ENCODE measurements around the gene DRD4. TPM values are rescaled to one million over a fixed set of nuclear protein-coding genes. Genes with fewer than 3 reads are reported as not detected.

Gene DRD4
- total RNA-seq, 3 donors from 2014 or later: 1.2 to 2.4 (median 1.8) TPM

DNA sequence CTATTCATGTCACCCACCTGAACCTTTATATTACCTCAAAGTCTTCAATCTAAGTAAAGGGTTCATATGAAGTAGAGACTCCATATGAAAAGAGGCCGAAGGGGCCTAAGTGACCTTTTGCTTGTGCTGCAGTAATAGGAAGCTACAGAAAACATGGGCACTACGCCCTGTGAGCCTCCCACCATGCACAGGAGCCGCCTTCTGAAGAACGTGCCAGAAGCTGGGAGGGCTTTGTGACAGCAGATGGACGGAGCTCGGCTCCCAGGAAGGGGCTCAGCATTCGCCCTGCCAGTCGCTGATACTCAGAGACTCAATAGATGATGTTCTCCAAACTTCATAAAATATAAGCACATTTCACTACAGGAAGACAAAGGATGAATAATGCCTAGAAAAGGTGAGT is 36.8 kb downstream of the DRD4 start:
- no peak for ATAC-seq
- H3K4me1 ChIP-seq (ENCODE audit: low read depth): no peaks in the 10 kb centered on the region
- TF ChIP-seq, protein P1, sequence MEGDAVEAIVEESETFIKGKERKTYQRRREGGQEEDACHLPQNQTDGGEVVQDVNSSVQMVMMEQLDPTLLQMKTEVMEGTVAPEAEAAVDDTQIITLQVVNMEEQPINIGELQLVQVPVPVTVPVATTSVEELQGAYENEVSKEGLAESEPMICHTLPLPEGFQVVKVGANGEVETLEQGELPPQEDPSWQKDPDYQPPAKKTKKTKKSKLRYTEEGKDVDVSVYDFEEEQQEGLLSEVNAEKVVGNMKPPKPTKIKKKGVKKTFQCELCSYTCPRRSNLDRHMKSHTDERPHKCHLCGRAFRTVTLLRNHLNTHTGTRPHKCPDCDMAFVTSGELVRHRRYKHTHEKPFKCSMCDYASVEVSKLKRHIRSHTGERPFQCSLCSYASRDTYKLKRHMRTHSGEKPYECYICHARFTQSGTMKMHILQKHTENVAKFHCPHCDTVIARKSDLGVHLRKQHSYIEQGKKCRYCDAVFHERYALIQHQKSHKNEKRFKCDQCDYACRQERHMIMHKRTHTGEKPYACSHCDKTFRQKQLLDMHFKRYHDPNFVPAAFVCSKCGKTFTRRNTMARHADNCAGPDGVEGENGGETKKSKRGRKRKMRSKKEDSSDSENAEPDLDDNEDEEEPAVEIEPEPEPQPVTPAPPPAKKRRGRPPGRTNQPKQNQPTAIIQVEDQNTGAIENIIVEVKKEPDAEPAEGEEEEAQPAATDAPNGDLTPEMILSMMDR (IDR thresholded peaks at IDR 0.05): no peak
- intact Hi-C loops (cut with DNase I, micrococcal nuclease): no loop called here
- H3K9me3 ChIP-seq: no peaks in the 10 kb centered on the region
- H3K36me3 ChIP-seq (ENCODE audit: low read depth): peaks cover 4% of the 10 kb centered on the region
- no peak for DNase-seq
- H3K4me3 ChIP-seq: no peak overlapping the region

GRCh38 chr11:674406-674805 is 37.3 kb downstream of the DRD4 start:
- Histone ChIP-seq H3K9me3 (no peaks in the 10 kb centered on the region), H3K4me1 (ENCODE audit: low read depth) (no peaks in the 10 kb centered on the region), H3K36me3 (ENCODE audit: low read depth) (peaks cover 4% of the 10 kb centered on the region), H3K4me3 (no peak overlapping the region)
- TF ChIP-seq, protein P1 (IDR thresholded peaks at IDR 0.05): no peak
- ATAC-seq (no peak), DNase-seq (peak in 1 of 3 donors; percentile 28)
- intact Hi-C loops (cut with DNase I, micrococcal nuclease): no loop called here

GRCh38 chr11:678297-678696 is 41.2 kb downstream of the DRD4 start:
- Histone ChIP-seq H3K4me1 (ENCODE audit: low read depth) (no peaks in the 10 kb centered on the region), H3K36me3 (ENCODE audit: low read depth) (no peaks in the 10 kb centered on the region), H3K9me3 (no peaks in the 10 kb centered on the region), H3K4me3 (no peak overlapping the region)
- intact Hi-C loops (cut with DNase I, micrococcal nuclease): no loop called here
- ATAC-seq (no peak), DNase-seq (no peak)
- TF ChIP-seq, protein P1 (IDR thresholded peaks at IDR 0.05): no peak

GRCh38 chr11:679271-680207 is 42.5 kb downstream of the DRD4 start:
- DNase-seq: peak in 1 of 3 donors; percentile 46
- Histone ChIP-seq H3K4me3 (no peak overlapping the region), H3K9me3 (no peaks in the 10 kb centered on the region), H3K36me3 (ENCODE audit: low read depth) (no peaks in the 10 kb centered on the region), H3K4me1 (ENCODE audit: low read depth) (no peaks in the 10 kb centered on the region)
- intact Hi-C loops (cut with DNase I, micrococcal nuclease): no loop called here
- TF ChIP-seq, protein P1 (IDR thresholded peaks at IDR 0.05): no peak
- ATAC-seq: no peak

- DNase-seq (peak in 1 of 3 donors; percentile 24), ATAC-seq (no peak)
- intact Hi-C loops (cut with DNase I, micrococcal nuclease): no loop called here
- Histone ChIP-seq H3K9me3 (no peaks in the 10 kb centered on the region), H3K4me3 (no peak overlapping the region), H3K4me1 (ENCODE audit: low read depth) (no peaks in the 10 kb centered on the region), H3K36me3 (ENCODE audit: low read depth) (no peaks in the 10 kb centered on the region)
- TF ChIP-seq, protein P1 (IDR thresholded peaks at IDR 0.05): no peak
These were observed 43.4 kb downstream of the DRD4 start for GRCh38 chr11:680476-680875.
